Stimulated activated CD4-positive, alpha-beta T cell treated with anti-CD3 and anti-CD28 coated beads, Interleukin-1b, Interleukin-23, amount 100 ng/mL, for 4 hours (primary cell): ENCODE data around the gene UPF1.

Experiments used
- DNase-seq, 2 donors: peaks; one replicate each; pipeline ENCODE4 v3.0.0-alpha.2; 2020; ENCODE audit warnings: low read depth in 2 of 2

Gene UPF1

DNA sequence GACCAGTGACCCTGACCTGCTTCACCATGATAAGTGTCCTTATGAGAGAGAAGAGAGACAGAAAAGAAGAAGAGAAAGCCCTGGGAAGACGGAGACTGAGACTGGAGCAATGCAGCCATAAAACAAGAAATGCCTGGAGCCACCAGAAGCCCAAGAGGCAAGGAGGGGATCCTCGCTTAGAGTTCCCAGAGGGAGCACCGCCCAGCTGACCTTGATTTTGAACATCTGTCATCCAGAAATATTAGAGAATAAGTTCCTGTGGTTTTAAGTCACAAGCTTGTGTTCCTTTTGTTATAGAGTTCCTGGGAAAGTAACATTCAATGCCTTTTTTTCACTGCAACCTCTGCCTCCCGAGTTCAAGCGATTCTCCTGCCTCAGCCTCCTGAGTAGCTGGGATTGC, 44.0 kb downstream of the UPF1 start:
- DNase-seq: no peak

DNA sequence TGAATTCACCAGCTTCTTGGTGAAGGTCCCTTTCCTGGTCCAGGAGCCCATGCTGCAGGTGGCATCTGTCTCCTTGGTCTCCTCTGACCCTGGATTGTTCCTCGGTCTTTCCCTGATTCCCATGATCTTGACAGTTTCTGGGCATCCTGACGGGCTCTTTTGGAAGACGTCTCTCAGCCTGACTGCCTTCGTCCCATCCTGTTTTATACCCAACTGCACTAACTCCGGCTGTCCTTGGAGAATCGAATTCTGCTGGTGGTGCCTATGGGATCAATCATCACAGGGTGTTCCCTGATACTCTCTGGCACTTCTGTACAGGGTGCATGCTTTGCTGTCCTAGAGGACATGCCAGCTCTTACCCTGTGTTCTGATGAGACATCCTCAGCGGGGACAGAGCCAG, 45.1 kb downstream of the UPF1 start:
- no peak for DNase-seq

DNA sequence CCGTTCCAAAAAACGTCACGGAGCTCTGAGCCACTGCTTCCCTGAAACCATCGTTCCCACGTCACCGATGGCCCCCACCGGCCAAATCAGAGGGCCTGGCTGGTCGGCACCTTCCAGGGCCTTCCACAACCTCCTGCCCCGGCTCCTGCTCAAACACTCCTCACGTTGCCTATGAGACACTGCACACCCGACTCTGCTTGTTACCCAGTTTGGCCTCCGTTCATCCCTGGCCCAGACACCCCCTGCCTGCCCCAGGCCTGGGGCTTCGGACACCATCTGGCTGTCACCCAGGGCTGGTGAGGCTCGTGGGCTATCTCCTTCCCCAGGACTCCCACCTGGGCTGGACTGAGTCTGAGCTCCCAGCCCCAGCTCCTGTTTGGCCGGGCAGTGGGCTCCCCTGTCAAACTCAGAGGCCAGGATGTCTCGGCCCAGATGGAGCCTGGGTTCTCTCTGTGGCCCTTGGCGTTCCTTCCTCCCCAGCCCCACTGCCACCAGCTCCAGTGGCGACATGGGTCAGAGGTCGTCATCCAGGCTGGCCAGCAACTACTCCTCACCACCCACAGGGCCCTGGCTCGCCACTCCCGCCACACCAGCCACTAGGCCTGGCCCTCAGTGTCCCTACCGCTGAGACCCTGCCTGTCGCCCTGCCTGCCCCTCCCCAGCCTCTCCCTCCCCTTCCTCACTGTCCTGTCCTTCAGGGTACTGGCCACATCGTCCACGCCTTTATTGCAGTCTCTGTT, 46.5 kb downstream of the UPF1 start:
- DNase-seq: no peak

DNA sequence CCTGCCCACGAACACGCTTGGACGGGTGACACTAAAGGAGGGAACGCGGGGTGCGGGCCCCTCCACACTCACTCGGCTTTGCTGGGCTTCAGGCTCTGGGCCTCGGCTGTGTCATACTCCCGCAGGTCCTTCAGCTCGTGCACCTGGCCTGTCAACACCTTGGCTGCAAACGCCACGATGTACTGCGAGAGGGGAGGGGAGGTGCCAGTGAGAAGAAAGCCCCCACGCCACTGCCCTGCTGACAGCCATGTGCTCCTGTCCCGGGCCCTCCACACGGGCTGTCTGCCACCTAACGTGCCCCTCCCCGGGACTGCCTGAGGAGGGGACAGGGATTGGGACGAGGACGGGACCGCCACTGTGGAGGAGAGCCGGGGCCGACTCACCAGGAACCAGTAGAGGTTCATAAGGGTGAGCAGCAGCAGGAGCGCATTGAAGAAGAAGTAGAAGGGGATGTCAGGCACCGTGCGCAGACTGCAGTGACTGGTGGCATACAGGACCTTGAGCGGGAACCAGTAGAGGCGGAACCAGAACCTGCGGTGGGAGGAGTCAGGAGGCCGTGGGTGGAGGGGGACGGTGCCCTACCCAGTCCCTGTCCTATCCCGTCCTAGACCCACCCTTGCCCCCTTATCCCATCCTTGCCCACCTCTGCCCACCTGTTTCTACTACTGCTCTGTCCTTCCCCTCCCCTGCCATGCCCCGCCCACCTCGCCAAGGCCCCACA, 47.3 kb downstream of the UPF1 start:
- no peak for DNase-seq

DNA sequence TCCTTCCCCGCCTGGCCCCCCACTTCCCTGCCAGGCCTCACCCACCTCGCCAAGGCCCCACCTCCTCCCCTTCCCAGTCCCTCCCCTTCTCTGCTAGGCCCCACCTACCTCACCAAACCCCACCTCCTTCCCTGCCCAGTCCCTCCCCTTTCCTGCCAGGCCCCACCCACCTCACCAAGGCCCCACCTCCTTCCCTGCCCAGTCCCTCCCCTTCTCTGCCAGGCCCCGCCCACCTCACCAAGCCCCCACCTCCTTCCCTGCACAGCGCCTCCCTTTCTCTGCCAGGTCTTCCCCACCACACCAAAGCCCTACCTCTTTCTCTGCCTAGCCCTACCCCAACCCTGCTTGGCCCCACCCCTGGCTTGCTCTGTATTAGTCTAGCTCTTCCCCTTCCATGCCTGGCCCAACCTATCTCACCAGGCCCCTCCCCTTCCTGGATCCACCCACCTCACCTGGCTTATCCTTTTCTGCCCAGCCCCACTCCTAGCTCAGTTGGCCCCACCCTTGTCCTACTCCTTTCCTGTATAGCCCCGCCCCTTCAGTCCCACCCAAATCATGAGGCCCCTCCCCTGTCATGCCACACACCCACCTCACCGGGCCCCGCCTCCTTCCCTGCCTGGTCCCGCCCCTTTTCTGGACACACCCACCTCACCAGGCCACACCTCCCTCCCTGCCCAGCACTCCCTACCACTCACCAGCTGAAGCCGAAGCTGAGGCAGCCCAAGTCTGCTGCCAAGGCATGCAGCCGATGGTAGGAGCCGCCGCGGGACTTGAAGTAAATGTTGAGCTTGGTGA, 48.0 kb downstream of the UPF1 start:
- no peak for DNase-seq

DNA sequence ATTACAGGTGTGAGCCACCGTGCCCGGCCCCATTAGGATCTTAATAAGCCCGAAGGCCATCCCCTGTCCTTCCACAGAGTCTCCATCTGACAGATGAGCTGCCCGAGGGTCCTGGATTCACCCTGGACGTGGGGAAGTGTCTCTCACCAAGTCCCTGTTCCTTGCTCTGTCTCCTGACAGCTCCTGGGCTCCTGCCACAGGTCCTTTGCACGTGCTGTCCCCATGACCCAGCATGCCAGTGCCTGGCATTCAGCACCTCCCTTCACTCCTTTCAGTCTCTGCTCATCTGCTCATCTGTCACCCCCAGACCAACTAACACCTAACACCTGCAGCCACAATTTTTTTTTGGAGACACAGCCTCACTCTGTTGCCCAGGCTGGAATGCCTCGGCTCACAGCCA, 49.7 kb downstream of the UPF1 start:
- no peak for DNase-seq

DNA sequence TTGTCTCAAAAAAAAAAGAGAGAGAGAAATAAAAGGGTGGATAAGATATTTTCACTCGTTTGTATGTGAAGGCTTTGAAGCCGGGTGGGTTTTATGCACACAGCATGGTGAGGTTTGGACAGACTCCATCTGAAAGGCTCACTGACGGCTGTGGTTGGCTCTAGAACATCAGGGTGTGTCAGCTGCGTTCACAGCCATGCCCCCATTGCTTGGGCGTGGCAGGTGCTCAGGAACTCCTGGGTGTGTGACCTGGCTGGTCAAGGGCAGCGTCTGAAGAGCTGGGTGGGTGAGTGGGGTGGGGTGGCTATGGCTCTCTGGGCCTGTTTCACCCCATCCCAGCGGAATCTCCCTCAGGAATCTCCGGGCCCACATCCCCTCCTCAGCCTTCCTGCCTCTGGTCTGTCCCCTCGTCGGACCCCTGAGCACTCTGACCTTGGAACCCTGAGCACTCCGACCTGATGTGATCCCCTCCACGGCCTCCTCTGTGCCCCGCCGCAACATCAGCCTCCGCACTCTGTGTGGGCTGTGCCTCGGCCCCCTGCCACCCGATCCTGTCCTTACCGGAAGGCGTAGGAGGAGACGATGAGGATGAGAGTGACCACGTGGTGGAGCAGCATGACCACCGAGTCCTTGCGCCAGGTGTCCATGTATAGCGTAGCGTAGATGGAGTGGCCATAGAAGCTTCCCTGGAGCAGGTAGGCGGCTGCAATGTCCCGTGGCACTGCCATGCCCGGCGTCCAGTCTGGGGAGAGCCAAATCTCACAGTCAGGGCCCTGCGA, 52.0 kb downstream of the UPF1 start:
- no peak for DNase-seq

DNA sequence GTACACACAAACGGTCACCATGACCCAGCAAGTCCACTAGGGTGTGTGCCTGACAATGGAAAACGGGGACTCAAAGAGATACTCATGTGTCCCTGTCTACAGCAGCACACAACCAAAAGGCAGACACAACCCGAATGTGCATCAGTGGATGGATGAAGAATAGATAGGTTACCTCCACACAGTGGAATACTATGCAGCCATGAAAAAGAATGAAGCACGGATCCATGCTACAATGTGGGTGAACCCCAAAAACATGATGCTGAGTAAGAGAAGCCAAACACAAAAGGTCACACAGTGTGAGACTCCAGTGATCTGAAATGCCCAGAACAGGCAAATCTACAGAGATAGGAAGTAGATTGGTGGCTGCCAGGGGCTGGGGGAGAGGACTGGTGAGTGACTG, 55.2 kb downstream of the UPF1 start:
- DNase-seq: no peak

DNA sequence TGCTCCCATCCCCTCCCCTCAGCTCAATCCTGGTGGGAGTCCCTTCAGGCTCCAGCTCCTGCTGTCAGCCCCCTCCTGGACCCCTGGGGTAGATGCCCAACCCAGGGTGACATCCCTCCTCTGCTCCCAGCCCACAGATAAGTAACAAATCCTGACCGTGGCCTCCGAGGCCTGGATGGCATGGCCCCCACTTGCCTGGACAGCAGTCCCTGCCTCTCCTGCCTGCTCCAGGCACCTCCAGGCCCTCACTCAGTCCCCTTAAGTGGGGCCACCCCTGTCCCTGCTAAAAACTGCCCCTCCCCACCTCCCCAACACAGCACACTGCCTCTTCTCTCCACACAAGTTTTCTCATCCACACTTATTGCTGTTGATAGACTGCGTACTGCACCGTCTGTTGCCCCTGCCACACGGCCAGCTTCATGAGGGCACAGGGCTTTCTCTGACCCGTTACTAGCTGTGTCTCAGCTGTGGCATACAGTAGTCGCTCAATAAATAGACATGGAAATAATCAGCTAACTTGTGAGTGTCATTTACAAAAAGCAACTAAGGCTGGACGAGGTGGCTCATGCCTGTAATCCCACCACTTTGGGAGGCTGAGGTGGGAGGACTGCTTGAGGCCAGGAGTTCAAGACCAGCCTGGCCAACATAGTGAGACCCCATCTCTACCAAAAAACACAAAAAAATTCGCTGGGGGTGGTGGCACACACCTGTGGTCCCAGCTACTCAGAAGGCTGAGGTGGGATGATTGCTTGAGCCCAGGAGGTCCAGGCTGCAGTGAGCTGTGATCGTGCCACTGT, 58.4 kb downstream of the UPF1 start:
- DNase-seq: no peak

DNA sequence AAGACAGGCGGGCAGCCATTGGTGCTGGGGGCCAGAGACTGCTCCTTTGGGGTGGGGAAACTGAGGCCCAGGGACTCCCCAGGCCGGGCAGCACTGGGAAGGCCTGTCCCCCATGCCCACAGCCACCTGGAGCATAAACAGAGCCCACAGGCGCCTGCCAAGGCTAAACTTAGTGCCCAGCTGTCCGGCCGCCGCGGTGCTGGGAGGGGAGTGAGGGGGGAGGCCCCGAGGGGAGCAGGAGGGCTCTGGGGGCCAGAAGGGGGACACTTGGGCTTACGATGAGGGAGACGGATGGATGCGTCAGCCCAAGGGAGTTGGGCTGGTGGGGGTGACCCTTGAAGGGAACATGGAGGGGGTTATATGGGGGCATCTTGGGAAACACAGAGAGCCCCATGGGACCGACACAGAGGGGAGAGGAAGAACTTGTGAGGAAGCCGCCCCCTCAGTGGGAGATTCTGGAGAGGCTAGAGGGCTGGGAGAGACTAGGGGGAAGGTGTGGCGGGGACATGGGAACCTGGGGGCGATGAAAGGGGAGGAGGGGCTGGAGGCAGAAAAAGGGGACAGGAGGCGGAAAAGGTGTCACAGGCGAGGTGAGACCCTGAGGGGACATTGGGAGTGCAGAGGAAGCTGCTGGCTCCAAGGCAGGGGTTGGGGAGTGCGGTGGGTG, 62.0 kb downstream of the UPF1 start:
- DNase-seq: no peak

DNA sequence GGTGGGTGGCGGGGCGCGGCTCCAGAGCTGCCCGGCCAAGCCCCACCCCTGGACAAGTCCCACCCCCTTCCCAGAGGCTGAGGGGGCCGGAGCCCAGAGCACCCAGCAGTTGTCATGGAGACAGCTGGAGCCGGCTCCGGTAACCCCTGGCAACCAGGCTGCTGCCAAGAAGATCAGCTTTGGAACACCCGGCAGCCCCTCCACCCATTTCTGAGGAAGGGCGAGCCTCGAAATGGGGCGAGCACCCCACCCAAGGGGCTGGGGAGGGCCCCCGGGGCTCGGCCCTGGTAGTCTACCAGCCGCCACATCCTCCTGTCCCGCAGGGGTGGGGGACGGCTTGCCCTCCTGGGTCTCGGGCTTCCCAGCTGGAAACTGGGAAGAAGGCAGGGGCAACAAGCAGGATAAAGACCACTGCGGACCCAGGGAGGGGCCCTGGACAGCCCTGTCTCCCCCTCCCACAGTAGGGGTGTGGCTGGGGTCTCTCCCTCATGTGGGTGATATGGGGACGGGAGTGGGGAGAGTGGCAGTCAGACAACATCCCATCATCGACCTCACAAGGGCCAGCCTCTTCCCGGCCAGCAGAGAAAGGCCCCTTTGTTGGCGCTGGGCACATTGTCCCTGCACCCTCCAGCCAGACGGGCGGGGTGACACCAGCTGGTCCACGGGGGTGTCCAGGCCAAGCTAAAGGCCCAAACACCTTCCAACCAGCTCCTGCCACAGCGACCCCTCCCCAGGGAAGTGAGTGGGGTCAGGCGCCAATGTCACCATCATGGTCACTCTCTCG, 62.7 kb downstream of the UPF1 start:
- no peak for DNase-seq

DNA sequence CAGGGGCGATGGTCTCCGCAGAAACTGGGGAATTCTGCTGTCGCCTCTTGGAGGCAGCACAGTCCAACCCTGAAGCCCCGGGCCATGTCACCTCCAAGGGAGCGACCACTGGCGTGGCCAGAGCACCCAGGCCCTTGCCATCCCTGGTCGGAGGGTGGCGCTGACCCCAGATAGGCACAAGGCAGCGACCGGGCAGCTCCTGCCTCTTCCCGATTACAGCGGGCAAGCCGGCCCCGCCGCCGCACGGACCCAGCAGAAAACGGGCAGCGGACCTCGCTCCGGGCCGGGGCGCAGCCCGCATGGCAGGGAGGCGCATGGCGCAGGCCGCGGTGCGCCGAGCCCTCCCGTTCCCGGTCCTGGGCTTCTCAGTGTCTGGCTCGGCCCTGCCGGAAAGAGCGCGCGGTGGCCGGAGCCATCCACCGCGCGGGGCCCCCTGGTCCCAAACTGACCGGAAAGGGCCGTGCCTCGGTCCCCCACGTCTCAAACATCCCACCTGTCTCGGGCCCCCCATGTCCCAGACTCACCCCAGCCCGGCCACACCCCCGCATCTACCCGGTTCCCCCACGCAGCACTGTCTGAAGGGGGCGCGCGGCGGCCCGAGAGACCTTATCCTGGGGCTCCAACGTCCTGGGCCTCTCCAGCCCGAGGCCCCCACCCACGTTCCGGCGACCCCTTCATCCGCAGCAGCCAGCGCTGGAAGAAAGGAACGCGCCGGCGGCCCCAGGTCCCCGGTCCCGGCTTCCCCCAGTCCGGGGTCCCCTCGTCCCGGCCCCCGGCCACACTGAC, 63.5 kb downstream of the UPF1 start:
- no peak for DNase-seq

DNA sequence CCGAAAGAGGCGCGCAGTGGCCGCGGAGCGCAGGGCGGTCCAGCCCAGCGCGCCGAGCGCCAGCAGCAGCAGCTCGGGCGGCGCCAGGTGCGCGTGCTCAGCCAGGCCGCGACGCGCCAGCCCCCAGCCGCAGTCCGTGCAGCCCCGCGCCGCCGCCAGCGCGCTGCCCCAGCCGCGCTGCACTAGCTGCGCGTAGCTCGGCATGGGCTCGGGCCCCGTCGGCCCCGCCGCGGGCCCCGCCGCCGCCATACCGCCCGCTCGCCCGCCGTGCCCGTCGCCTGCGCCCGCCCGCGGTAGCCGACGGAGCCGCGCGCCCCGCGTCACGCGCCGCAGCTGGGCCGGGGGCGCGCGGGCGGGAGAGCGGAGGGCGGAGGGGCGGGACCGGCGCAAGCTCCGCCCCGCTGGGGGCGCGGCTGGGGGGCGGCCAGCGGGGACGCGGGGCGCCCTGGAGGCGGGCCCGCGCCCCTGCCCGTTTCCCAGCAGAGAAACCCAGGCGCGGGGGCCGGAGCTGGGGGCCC, 64.1 kb downstream of the UPF1 start, which contains the start of gene CERS1:
CERS1 (minus strand) TSS at position 335 of the 518 bp plus-strand sequence; CDS start at position 249, 86 bp downstream.
- no peak for DNase-seq

DNA sequence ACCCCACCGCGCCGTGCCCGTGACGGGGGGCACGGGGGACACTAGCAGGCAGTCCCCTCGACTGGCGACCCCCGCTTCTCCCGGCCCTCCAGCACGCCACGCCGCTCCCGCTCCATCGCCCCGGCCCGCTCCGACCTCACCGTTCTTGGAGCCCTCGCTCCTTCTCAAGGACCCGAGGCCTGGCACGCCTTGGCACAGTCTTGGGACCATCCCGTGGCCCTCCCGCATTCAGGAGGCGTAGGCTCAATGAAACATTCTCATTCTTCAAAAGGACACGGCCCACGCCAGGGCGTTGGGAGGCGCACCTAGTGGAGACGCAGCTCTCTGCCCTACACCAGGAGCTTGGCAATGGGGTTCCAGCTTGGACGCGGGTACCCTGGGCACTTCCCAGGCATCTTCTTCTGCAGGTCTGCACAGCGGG, 64.7 kb downstream of the UPF1 start:
- DNase-seq: no peak

DNA sequence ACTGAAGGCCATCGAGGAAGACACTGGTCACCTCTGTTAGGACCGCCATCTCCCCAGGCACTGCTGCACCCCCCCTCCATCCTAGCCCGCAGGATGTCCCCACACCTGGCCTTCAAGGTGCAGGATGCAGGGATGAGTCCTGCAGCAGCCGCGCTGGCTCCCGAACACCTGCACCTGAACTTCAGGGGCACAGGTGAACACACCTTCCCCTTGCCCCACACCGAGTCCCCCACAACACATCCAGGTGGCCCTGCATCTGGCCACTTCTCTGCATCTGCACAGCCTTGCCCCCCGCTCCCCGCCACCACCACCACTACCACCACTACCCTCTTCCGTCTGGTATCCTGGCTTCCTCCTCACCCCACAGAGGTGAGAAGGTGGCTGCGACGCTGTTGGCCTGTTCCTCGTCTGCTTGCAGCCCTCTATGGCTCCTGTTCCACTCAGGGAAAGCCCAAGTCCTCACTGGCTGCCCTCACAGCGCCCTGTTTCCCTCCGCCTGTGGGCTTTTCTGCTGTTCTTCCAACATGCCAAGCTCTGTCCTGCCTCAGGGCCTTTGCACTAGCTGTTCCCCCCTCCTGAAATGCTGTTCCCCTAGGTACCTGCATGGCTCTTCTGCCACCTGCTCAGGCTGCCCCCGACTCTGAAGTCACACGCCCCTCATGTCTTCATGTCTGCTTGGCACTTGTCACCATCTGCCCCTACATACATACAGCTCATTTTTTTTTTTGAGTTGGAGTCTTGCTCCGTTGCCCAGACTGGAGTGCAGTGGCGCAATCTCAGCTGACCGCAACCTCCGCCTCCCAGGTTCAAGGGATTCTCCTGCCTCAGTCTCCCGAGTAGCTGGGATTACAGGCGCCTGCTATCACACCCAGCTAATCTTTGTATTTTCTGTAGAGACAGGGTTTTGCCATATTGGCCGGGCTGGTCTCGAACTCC, 65.6 kb downstream of the UPF1 start:
- no peak for DNase-seq

DNA sequence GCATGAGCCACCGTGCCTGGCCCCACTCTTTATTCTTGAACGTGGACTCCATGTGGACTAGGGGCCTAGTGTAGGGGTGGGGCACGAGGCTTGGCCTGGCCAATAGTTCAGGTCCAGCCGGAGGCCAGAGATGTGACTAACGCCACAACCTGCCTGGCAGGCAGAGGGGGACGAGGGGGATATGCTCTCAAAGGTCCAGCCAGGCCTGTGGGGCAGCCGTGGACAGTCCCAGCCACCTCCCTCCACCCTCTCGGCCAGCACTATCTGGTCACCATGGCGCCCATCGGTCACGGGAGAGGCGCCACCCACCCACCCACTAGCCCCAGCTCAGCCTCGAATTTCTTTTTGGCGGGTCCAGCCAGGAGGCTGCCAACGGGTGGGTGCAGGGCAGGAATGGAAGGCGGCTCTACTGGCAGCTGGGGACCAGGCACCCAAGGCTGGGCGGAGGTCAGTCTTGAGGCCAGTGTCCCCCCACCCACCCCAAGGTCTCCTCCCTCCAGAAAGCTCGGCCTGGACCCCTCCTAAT, 66.4 kb downstream of the UPF1 start:
- DNase-seq: no peak
